Muscle of leg (tissue), 11 donors: ENCODE results near the gene PDE7B. TPM values are rescaled to one million over a fixed set of nuclear protein-coding genes. Genes with fewer than 3 reads are reported as not detected.
"Not testable (repeated sequence)": the region's sequence is repeated elsewhere in the genome, so short reads cannot be mapped to it uniquely, and the experiment has no call there.

Experiments
- DNase-seq: peaks from one replicate; pipeline ENCODE4 v3.0.0; 2013
- H3K27ac ChIP-seq: one replicate; pipeline ENCODE4 v1.5.1; 2013; ENCODE audit warnings: mild to moderate bottlenecking, low read length, control low read depth
- H3K27me3 ChIP-seq: one replicate; pipeline ENCODE4 v1.6.1; 2013; ENCODE audit warnings: low read length; ENCODE audit not compliant: control insufficient read depth, insufficient read depth
- H3K36me3 ChIP-seq: one replicate; pipeline ENCODE4 v1.6.1; 2013; ENCODE audit warnings: low read length; ENCODE audit not compliant: control insufficient read depth, insufficient read depth
- H3K4me1 ChIP-seq: one replicate; pipeline ENCODE4 v1.6.1; 2013; ENCODE audit warnings: low read length; ENCODE audit not compliant: control insufficient read depth, insufficient read depth
- H3K4me3 ChIP-seq: one replicate; pipeline ENCODE4 v1.5.1; 2013; ENCODE audit warnings: low read length, control low read depth
- H3K9me3 ChIP-seq: replicated peaks from 2 replicates; pipeline ENCODE4 v1.6.1; 2013; ENCODE audit warnings: low read depth, low read length; ENCODE audit not compliant: control insufficient read depth
- WGBS: methylation state at CpG from one replicate; pipeline ENCODE4 v1.1.5; 2013; ENCODE audit warnings: missing lambda C conversion rate; ENCODE audit not compliant: insufficient coverage; 5-methylcytosine and 5-hydroxymethylcytosine counted together
- polyA plus RNA-seq, 8 donors: library from polyadenylated mRNA; unstranded; fragments of 120-200 nt; gene quantifications; one replicate each; pipeline versions ENCODE4 v1.2.1 to v1.2.3, GENCODE V29; 2013; ENCODE audit warnings: inconsistent platforms in 1 of 8, low replicate concordance in 1 of 8; ENCODE audit not compliant: insufficient read length in 8 of 8, insufficient read depth in 1 of 8
- total RNA-seq: library from RNA; stranded (reverse); fragments of 120-200 nt; gene quantifications from one replicate; pipeline ENCODE4 v1.2.4, GENCODE V29; 2013

Gene PDE7B
- total and polyA plus RNA-seq, 9 donors, result 6.9 to 10.9 (median 8.6) TPM

GRCh38 chr6:136139111-136139510 is 287.6 kb downstream of the PDE7B start:
- not testable (repeated sequence) for H3K27me3 ChIP-seq, H3K4me3 ChIP-seq, H3K27ac ChIP-seq, DNase-seq, H3K9me3 ChIP-seq, H3K36me3 ChIP-seq, H3K4me1 ChIP-seq
- WGBS, result no CpG with 5 or more reads among the region's 6 CpGs

DNA sequence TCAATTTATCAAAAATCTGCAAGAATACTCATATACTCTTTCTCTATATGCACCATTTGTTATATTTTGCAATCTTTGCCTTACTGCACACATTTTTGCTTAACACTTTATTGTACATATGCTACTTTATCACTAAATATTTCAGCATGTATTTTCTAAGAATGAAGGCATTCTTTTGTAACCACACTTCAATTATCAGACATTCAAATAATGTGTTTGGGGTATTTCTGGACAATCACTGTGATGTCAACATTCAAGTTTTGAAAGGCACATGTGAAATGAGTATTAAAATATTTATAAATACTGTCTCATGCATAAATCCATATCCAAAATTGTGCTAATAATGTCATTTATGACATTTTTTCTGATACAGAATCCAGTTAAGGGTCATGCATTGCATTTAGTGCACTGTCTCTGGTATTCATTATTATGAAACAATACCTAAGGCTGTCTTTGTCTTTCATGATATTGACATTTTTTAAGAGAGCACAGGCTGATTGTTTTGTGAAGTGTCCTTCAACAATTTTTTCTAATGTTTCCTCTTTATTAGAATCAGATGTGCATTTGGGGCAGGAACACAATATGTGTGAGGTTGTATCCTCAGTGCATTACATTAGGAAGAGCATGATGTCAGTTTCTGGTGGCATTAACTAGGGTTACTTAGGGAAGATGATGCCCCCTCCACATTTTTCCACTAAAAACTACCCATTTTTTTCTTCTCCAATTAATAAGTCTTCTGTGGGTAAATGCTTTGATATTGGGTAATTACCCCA is 292.9 kb downstream of the PDE7B start:
- Histone ChIP-seq H3K27ac (no peak overlapping the region), H3K4me3 (no peak overlapping the region), H3K9me3 (no peaks in the 10 kb centered on the region), H3K4me1 (no peaks in the 10 kb centered on the region), H3K36me3 (peaks cover 3% of the 10 kb centered on the region), H3K27me3 (no peaks in the 10 kb centered on the region)
- DNase-seq, result no peak

- DNase-seq, result no peak
- Histone ChIP-seq H3K27ac (no peak overlapping the region), H3K36me3 (peaks cover 3% of the 10 kb centered on the region), H3K9me3 (no peaks in the 10 kb centered on the region), H3K4me1 (no peaks in the 10 kb centered on the region), H3K4me3 (no peak overlapping the region), H3K27me3 (no peaks in the 10 kb centered on the region)
- no CpG with 5 or more reads among the region's 2 CpGs for WGBS
Measured at GRCh38 chr6:136146130-136146529, 294.6 kb downstream of the PDE7B start.

DNA sequence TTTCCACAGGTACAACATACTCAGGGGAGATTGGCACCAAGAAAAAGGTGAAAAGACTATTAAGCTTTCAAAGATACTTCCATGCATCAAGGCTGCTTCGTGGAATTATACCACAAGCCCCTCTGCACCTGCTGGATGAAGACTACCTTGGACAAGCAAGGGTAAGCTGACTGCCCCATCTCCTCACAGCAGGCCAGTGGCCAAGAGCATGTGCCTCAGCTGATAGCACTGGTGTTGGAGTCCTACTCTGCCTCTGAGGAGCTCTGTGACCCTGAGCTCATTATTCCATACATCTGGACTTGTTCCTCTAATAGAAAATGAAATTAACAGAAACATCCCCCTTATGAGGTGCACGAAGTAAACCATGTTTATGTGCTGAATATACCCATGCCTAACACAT is 295.8 kb downstream of the PDE7B start:
- Histone ChIP-seq H3K9me3 (no peaks in the 10 kb centered on the region), H3K27me3 (no peaks in the 10 kb centered on the region), H3K27ac (no peak overlapping the region), H3K36me3 (peaks cover 3% of the 10 kb centered on the region), H3K4me3 (no peak overlapping the region), H3K4me1 (no peaks in the 10 kb centered on the region)
- 86% methylated on average over 1 of the region's 2 CpGs for WGBS
- no peak for DNase-seq

DNA sequence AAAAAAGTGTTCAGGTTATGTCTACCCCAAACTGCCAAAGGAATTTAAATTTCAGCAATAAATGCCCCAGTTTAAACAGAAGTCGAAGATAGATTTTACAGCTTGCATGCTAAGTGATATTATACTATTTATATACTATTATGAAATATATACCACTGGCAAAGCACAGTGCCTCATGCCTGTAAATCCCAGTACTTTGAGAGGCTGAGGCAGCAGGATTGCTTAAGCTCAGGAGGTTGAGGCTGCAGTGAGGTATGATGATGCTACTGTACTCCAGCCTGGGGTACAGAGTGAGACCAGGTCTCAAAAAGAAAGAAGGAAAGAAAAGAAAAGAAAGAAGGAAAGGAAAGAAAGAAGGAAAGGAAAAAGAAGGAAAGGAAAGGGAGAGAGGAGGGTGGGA is 296.6 kb downstream of the PDE7B start:
- no peaks in the 10 kb centered on the region for H3K4me1 ChIP-seq
- no peak overlapping the region for H3K27ac ChIP-seq
- DNase-seq, result no peak
- peaks cover 3% of the 10 kb centered on the region for H3K36me3 ChIP-seq
- H3K9me3 ChIP-seq, result no peaks in the 10 kb centered on the region
- no peaks in the 10 kb centered on the region for H3K27me3 ChIP-seq
- H3K4me3 ChIP-seq, result no peak overlapping the region
- no CpG with 5 or more reads among the region's 1 CpG for WGBS

DNA sequence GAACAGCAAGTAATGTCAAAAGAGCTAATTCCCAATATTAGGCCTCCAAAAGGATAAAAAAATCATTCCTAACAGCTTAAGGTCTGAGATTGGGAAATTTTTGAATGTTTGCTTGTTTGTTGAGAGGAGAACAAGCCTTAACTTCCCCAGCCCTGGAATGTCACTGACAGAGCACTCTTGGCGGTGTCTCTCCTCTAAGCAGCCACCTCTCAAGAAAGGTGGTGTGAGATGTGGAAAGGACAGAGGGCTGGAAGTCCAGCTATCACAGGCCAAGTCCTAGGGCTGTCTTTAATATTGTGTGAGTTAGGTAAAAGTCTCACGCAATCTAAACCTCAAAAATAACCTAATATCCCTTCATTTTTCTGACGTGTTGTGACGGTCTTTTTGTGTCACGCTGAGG is 297.0 kb downstream of the PDE7B start:
- Histone ChIP-seq H3K36me3 (peaks cover 7% of the 10 kb centered on the region), H3K4me1 (no peaks in the 10 kb centered on the region), H3K9me3 (no peaks in the 10 kb centered on the region), H3K27ac (no peak overlapping the region), H3K27me3 (no peaks in the 10 kb centered on the region), H3K4me3 (no peak overlapping the region)
- 100% methylated on average over 1 of the region's 5 CpGs for WGBS
- DNase-seq, result no peak

- Histone ChIP-seq H3K27ac (no peak overlapping the region), H3K4me3 (no peak overlapping the region), H3K36me3 (peaks cover 9% of the 10 kb centered on the region), H3K27me3 (no peaks in the 10 kb centered on the region), H3K9me3 (no peaks in the 10 kb centered on the region), H3K4me1 (no peaks in the 10 kb centered on the region)
- WGBS, result no CpG with 5 or more reads among the region's 2 CpGs
- DNase-seq, result no peak
Measured at GRCh38 chr6:136149311-136149710, 297.8 kb downstream of the PDE7B start.

GRCh38 chr6:136150961-136151360 is 299.5 kb downstream of the PDE7B start:
- no CpG with 5 or more reads among the region's 1 CpG for WGBS
- no peaks in the 10 kb centered on the region for H3K4me1 ChIP-seq

GRCh38 chr6:136153707-136154375 is 302.3 kb downstream of the PDE7B start:
- H3K4me1 ChIP-seq, result no peaks in the 10 kb centered on the region
- H3K27ac ChIP-seq, result no peak overlapping the region
- DNase-seq, result no peak
- no CpG with 5 or more reads among the region's 7 CpGs for WGBS
- no peaks in the 10 kb centered on the region for H3K27me3 ChIP-seq
- no peaks in the 10 kb centered on the region for H3K9me3 ChIP-seq
- H3K36me3 ChIP-seq, result peaks cover 19% of the 10 kb centered on the region
- H3K4me3 ChIP-seq, result no peak overlapping the region

More at GRCh38 chr6:136150961-136151360, 299.5 kb downstream of the PDE7B start:
- DNase-seq, result no peak
- no peaks in the 10 kb centered on the region for H3K27me3 ChIP-seq
- H3K4me3 ChIP-seq, result no peak overlapping the region
- peaks cover 15% of the 10 kb centered on the region for H3K36me3 ChIP-seq
- H3K9me3 ChIP-seq, result no peaks in the 10 kb centered on the region
- no peak overlapping the region for H3K27ac ChIP-seq

- no peaks in the 10 kb centered on the region for H3K4me1 ChIP-seq
- peaks cover 19% of the 10 kb centered on the region for H3K36me3 ChIP-seq
- no peaks in the 10 kb centered on the region for H3K27me3 ChIP-seq
- H3K4me3 ChIP-seq, result no peak overlapping the region
- H3K27ac ChIP-seq, result no peak overlapping the region
- no peak for DNase-seq
- no peaks in the 10 kb centered on the region for H3K9me3 ChIP-seq
Measured at GRCh38 chr6:136155191-136155590, 303.7 kb downstream of the PDE7B start.
